Stomach (tissue), 9 donors: Measurements from ENCODE around the gene AFAP1. TPM values are rescaled to one million over a fixed set of nuclear protein-coding genes. Genes with fewer than 3 reads are reported as not detected.

Source experiments
- DNase-seq, 2 donors: peaks; one replicate each; pipeline versions ENCODE4 v3.0.0 to v3.0.0-alpha.2; 2013 to 2019
- H3K27ac ChIP-seq, 5 donors: fragments of 200-600 bp in 4 of 5; sonication (generic) in 4 of 5; one replicate each; pipeline ENCODE4 v1.5.1; 2013 to 2019; ENCODE audit warnings: mild to moderate bottlenecking in 1 of 5, moderate library complexity in 1 of 5
- H3K27me3 ChIP-seq, 3 donors: fragments of 200-600 bp; sonication (generic); one replicate each; pipeline ENCODE4 v1.5.1; 2017 to 2019; ENCODE audit warnings: mixed run types in 1 of 3
- H3K36me3 ChIP-seq, 4 donors: fragments of 200-600 bp; sonication (generic); 1 replicate in 3 of 4; 2 replicates in 1 of 4; pipeline ENCODE4 v1.5.1; 2016 to 2019
- H3K4me1 ChIP-seq, 4 donors: fragments of 200-600 bp; sonication (generic); one replicate each; pipeline ENCODE4 v1.5.1; 2016 to 2019
- H3K4me3 ChIP-seq, 4 donors: fragments of 200-600 bp; sonication (generic) in 3 of 4; one replicate each; pipeline ENCODE4 v1.5.1; 2016 to 2019; ENCODE audit warnings: mild to moderate bottlenecking in 1 of 4
- H3K9me3 ChIP-seq, 4 donors: fragments of 200-600 bp; sonication (generic); one replicate each; pipeline ENCODE4 v1.5.1; 2016 to 2019
- EP300 ChIP-seq: sonication (generic); formaldehyde crosslinking; IDR thresholded peaks from one replicate; pipeline ENCODE4 v1.6.1; 2017; ENCODE audit warnings: antibody characterized with exemption
- POLR2A ChIP-seq, 4 donors: fragments of 450-650 bp; IDR thresholded peaks; one replicate each; pipeline ENCODE4 v1.6.1; 2016; ENCODE audit warnings: antibody characterized with exemption in 4 of 4, control low read depth in 2 of 4, mild to moderate bottlenecking in 1 of 4, moderate library complexity in 1 of 4
- POLR2AphosphoS5 ChIP-seq, 3 donors: sonication (generic); formaldehyde crosslinking; IDR thresholded peaks; one replicate each; pipeline ENCODE4 v1.6.1; 2016; ENCODE audit warnings: antibody characterized with exemption in 3 of 3
- WGBS, 5 donors: extraction: QIAGEN DNeasy Blood & Tissue Kit in 3 of 5; methylation state at CpG; one replicate each; pipeline versions ENCODE4 v1.1.5 to v1.1.7; 2013 to 2018; 5-methylcytosine and 5-hydroxymethylcytosine counted together
- intact Hi-C: fragments of 100-400 bp; cut with DNase I; formaldehyde crosslinking; loops from one replicate; pipeline ENCODE4 v1.15.1; 2023; ENCODE audit warnings: low total_unique reads
- polyA plus RNA-seq, 3 donors: library from polyadenylated mRNA; stranded (reverse); fragments of 200-250 nt; gene quantifications; one replicate each; pipeline ENCODE4 v1.2.3, GENCODE V29; 2013
- total RNA-seq, 5 donors: library from RNA; depleted of rRNA; stranded (reverse); fragments of >200 nt; gene quantifications; one replicate each; pipeline versions ENCODE4 v1.1.0 to v1.2.3, GENCODE V29; 2014 to 2016
- TF ChIP-seq, protein P1 (sequence below), 7 experiments: fragments of 450-650 bp in 4 of 7; fragments of 200-600 bp in 3 of 7; sonication (generic) in 3 of 7; IDR thresholded peaks; one replicate each; pipeline ENCODE4 v1.5.1; 2016 to 2019; ENCODE audit warnings: antibody characterized with exemption in 7 of 7, control low read depth in 2 of 7, mild to moderate bottlenecking in 1 of 7
- donor health status: healthy with polysubstance abuse.
- donor health status: Bipolar disorder and iron deficiency.
- donor health status: healthy.

Gene AFAP1
- total and polyA plus RNA-seq, 8 donors: 4.1 to 88.9 (median 12.8) TPM

DNA sequence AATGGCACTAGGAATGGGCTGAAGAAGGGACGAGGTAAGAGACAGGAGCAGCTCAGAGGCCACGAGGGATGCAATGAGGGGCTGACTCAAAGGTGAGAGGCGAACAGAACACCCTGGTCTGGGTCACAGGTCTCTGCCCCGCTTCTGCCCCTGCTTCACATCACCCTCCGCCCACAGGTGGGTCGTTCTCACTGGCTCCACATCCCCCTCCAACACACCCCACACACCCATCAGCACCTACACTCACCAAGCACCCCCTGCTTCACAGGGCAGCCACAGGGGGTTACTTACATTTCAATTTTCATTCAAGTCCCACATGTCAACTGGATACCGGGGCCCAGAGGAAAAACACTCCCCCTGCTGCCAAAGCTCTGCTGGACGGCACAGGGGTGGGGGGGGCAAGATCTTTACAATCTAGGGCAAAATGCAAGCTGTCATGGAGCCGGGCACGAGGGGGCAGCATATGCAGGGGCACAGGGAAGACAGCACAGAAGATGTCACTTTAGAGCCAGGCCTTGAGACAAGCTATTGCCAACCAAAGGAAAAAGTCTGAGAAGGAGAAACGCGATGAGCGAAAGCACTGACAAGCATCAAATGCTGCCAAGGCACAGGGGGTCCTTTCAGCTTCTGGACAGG lies 94.0 kb downstream of the AFAP1 start:
- DNase-seq: no peak
- WGBS, 5 donors: 82 to 93% (median 86%) methylated on average over 13 of the region's 13 CpGs

DNA sequence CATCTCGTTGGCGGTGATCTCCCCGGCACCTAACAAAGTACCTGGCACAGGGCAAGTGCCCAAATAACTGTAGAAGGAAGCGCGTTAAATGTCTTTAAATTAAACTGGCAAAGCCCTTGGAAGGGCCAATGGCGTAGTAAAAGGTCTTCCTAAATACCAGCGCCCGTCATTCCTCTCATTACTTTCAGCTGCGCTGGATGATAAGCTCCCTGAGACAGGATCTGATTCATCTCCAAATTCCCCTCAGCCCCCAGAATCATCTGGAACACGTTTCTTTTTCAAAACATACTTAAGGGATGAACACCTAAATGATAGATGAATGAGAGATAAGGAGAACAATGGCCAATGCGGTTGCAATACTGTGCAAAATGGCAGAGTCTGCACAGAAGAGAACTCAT lies 95.1 kb downstream of the AFAP1 start:
- Histone ChIP-seq H3K27me3 (no peaks in the 10 kb centered on the region), H3K36me3 (peaks cover 0 to 12% (median 9%) of the 10 kb centered on the region in 4 donors), H3K9me3 (no peaks in the 10 kb centered on the region), H3K4me1 (peaks cover 11 to 23% (median 14%) of the 10 kb centered on the region in 4 donors), H3K27ac (peak overlapping the region in 4 of 5 donors; percentile 39 to 87 (median 84)), H3K4me3 (no peak overlapping the region)
- intact Hi-C loops: no loop called here
- WGBS, 5 donors: 72 to 81% (median 80%) methylated on average over 11 of the region's 11 CpGs
- DNase-seq: no peak
- TF ChIP-seq POLR2AphosphoS5 (IDR thresholded peaks at IDR 0.05) (no peak), POLR2A (IDR thresholded peaks at IDR 0.05) (no peak), EP300 (no peak)
- TF ChIP-seq, protein P1, sequence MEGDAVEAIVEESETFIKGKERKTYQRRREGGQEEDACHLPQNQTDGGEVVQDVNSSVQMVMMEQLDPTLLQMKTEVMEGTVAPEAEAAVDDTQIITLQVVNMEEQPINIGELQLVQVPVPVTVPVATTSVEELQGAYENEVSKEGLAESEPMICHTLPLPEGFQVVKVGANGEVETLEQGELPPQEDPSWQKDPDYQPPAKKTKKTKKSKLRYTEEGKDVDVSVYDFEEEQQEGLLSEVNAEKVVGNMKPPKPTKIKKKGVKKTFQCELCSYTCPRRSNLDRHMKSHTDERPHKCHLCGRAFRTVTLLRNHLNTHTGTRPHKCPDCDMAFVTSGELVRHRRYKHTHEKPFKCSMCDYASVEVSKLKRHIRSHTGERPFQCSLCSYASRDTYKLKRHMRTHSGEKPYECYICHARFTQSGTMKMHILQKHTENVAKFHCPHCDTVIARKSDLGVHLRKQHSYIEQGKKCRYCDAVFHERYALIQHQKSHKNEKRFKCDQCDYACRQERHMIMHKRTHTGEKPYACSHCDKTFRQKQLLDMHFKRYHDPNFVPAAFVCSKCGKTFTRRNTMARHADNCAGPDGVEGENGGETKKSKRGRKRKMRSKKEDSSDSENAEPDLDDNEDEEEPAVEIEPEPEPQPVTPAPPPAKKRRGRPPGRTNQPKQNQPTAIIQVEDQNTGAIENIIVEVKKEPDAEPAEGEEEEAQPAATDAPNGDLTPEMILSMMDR (IDR thresholded peaks at IDR 0.05): no peak

More for the DNA sequence above, 94.0 kb downstream of the AFAP1 start:
- intact Hi-C loops: no loop called here
- Histone ChIP-seq H3K27me3 (no peaks in the 10 kb centered on the region), H3K36me3 (peaks cover 0 to 17% (median 15%) of the 10 kb centered on the region in 4 donors), H3K9me3 (no peaks in the 10 kb centered on the region), H3K27ac (no peak overlapping the region), H3K4me3 (no peak overlapping the region), H3K4me1 (peaks cover 11 to 23% (median 14%) of the 10 kb centered on the region in 4 donors)
- TF ChIP-seq POLR2AphosphoS5 (IDR thresholded peaks at IDR 0.05) (no peak), EP300 (no peak), POLR2A (IDR thresholded peaks at IDR 0.05) (no peak)
- TF ChIP-seq, protein P1 (IDR thresholded peaks at IDR 0.05): no peak

DNA sequence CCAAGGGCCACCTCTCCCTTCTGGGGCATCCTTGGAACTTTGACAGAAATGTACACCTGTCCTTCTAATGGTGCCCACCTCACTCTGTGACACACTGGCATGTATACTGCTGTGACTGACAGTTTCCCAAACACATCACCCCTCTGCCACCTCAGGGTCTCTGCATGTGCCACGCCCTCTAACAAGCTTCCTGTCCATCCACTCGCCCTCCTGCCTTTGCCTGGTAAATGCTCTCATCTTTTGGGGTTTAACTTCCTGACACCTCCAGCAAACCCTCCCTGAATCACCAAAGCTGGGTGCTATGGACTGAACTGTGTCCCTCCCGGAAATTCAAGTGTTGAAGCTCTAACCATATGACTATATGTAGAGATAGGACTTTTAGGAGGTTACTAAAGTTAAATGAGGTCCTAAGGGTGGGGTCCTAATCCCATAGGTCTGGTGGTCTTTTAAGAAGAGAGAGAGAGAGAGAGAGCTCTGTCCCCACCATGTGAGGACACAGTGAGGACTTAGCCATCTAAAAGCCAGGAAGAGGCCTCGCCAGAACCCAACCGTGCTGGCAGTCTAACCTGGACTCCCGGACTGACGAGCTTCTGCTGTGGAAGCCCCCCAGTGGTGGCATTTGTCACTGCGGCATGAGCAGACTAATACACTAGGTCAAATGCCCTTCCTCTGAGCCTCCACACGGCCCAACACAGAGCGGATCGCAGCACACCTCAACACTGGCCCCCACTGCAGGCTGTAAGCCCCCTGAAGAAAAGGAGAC lies 95.6 kb downstream of the AFAP1 start:
- no peaks in the 10 kb centered on the region for H3K27me3 ChIP-seq
- H3K36me3 ChIP-seq: peaks cover 0 to 12% (median 9%) of the 10 kb centered on the region in 4 donors
- WGBS, 5 donors: 52 to 58% (median 52%) methylated on average over 11 of the region's 11 CpGs
- H3K9me3 ChIP-seq: no peaks in the 10 kb centered on the region
- no peak for TF ChIP-seq EP300
- TF ChIP-seq POLR2AphosphoS5 (IDR thresholded peaks at IDR 0.05): peak in 1 of 3 donors; percentile 22
- TF ChIP-seq, protein P1 (IDR thresholded peaks at IDR 0.05): peak in 5 of 7 experiments; percentile 47 to 71 (median 65)
- H3K27ac ChIP-seq: peak overlapping the region; percentile 39 to 87 (median 85)
- intact Hi-C loops: no loop called here
- no peak overlapping the region for H3K4me3 ChIP-seq
- peak; percentile 83 for DNase-seq
- peaks cover 11 to 23% (median 14%) of the 10 kb centered on the region in 4 donors for H3K4me1 ChIP-seq

DNA sequence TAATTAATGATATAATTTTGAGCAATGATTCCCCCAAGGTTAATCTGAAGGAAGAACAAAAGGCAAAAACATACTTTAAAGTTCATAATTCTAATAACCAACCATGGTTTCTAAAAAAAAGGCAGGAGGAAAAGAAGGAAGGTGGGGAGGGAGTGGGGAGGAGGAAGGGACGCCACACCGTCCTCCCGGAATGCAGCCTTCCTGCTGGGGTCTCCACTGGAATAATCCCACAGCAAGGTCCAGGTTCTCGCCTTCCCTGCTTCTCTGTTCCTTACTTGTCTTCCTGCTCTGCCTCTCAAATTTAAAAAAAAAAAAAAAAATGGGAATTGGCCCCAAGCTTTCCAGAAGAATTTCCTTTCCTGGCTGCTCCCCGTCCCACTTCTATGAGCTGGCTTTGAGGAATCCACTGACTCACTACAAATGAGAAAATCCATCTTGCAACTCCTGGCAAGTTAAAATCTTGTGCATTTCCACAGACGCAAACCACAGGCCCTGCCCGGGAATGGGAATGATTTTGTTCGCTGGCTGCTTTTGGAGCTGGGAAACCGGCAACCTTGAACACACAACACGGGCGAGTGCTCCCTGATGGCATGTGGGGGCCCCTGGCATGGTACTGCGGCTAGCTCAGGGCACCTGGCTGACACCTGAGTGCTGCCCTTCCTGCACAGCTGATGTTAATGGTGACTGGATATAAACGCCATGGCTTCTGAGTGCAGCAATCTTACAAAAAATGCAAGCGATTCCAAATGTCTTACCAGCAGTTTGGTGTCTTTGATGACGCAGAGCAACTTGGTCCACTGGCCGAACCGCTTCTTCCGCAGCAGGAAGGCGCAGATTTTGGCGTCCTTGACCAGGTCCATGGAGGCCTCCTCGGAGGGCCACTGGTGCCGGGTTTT lies 97.0 kb downstream of the AFAP1 start:
- H3K27me3 ChIP-seq: no peaks in the 10 kb centered on the region
- TF ChIP-seq, protein P1 (IDR thresholded peaks at IDR 0.05): no peak
- TF ChIP-seq POLR2A (IDR thresholded peaks at IDR 0.05): no peak
- TF ChIP-seq POLR2AphosphoS5 (IDR thresholded peaks at IDR 0.05): peak; percentile 38 to 59 (median 42)
- intact Hi-C loops: no loop called here

More for the DNA sequence above, 97.0 kb downstream of the AFAP1 start:
- Histone ChIP-seq H3K9me3 (no peaks in the 10 kb centered on the region), H3K4me3 (no peak overlapping the region), H3K4me1 (peaks cover 11 to 23% (median 14%) of the 10 kb centered on the region in 4 donors), H3K36me3 (peaks cover 0 to 17% (median 13%) of the 10 kb centered on the region in 4 donors), H3K27ac (peak overlapping the region; percentile 7 to 87 (median 85))
- 66 to 82% (median 74%) methylated on average over 22 of the region's 22 CpGs for WGBS, 5 donors
- peak in 1 of 2 donors; percentile 91 for DNase-seq
